GM12873 (cell line): ENCODE measurements around the gene TUBGCP3.

ENCODE experiments used
- TF ChIP-seq, protein P1 (sequence below): IDR thresholded peaks from 2 replicates; pipeline ENCODE4 v1.5.1; 2012; ENCODE audit warnings: low read depth, mild to moderate bottlenecking, moderate library complexity, low read length, control low read depth; ENCODE audit not compliant: insufficient read depth; ENCODE audit errors: missing control alignments

Gene TUBGCP3

DNA sequence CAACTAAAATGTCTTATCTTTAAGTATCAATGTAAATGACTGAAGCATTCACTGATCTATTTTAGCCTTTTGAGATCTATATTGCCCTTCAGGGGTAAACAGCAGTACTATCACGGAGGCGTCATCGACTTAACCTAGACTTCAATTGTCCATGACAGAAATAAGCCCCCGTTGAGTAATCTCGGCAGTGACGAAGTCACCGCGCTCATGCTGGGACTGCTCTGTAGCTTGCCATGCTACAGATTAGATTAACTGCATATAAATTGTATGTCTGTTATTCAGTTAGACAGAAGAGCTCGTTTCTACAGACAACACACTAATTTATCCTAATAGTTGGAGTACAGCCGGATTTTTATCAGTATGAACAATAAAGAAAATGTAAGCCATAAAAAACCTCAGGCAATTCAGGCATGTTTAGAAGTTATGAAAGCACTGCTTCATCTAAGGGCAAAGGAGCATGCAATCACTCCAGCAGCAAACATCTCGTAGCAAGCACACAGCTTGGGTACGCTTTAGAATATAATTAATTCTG lies 56.6 kb downstream of the TUBGCP3 start:
- TF ChIP-seq, protein P1, sequence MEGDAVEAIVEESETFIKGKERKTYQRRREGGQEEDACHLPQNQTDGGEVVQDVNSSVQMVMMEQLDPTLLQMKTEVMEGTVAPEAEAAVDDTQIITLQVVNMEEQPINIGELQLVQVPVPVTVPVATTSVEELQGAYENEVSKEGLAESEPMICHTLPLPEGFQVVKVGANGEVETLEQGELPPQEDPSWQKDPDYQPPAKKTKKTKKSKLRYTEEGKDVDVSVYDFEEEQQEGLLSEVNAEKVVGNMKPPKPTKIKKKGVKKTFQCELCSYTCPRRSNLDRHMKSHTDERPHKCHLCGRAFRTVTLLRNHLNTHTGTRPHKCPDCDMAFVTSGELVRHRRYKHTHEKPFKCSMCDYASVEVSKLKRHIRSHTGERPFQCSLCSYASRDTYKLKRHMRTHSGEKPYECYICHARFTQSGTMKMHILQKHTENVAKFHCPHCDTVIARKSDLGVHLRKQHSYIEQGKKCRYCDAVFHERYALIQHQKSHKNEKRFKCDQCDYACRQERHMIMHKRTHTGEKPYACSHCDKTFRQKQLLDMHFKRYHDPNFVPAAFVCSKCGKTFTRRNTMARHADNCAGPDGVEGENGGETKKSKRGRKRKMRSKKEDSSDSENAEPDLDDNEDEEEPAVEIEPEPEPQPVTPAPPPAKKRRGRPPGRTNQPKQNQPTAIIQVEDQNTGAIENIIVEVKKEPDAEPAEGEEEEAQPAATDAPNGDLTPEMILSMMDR = no peak

DNA sequence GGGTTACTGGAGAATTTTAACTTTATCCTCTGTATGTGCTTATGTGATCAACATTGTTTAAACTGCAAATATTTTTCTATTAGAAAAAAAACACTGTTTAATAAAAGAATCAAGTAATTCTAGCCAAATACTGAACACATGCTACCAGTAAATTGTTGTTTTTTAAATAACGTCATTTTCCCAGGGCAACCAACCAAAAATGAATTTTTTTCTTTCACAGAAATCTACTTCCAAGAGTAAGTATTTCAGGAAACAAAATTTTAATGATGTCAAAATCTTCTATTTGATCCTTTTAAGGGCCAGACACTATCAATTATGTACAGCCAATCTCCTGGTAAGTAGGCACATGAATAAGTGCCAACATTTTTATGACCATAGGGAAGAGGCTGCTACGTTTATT lies 57.1 kb downstream of the TUBGCP3 start:
- TF ChIP-seq, protein P1 = no peak

DNA sequence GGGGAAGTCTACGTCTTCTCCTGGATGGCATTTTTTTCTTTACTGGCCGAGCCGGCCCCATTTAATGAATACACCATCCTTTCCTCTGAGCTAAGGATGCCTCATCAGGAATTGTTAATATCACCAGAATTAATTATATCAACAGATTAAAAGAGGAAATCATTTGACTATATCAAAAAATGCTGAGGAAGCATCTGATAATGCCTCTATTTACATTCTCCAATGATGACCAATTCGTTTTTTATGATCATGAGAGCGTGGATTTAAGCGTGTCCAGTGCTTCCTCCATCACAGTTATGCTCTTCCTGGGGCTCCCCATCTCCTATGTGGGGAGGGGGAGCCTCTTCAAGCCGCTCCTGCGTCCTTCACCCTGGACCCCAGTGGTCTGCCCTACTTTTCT lies 58.7 kb downstream of the TUBGCP3 start:
- TF ChIP-seq, protein P1 = no peak

DNA sequence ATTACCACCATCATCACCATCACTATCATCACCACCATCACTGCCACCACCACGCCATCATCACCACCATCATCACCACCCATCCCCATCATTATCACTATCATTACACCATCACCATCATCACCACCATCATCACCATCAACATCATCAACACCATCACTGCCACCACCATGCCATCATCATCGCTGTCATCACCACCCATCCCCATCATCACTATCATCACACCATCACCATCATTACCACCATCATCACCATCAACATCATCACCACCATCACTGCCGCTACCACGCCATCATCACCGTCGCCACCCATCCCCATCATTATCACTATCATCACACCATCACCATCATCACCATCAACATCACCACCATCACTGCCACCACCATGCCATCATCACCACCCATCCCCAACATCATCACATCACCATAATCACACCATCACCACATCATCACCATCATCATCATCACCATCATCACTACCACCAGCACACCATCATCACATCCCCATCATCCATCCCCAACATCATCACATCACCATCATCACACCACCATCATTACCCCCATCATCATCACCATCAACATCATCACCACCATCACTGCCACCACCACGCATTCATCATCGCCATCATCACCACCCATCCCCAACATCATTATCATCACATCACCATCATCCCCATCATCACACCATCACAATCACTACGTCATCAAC lies 61.7 kb downstream of the TUBGCP3 start:
- TF ChIP-seq, protein P1 = no peak

DNA sequence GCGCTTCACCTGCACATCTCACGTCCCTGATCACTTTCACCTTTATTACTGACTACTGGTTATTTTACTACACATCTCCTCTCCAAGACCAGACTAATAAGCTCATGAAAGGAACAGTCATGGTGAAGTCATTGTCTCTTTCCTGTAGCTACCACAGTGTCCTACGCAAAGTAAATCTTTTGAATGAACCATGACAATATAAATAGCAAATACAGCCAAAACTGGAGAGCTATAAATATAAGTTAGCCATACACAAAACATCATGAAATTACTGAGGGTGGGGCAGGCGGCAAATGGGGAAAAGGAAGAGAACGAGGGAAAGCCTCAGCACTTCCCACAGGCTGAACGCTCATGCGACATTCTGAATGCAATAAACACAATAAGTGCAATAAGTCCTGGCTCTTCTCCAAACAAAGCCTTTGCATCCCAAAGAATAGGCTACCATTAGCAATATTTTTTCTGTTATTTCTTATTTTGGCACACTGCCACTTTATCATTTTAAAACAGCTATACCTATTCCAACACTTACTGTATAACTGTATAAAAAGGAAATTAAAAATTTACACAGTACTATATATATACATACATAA lies 62.5 kb downstream of the TUBGCP3 start:
- TF ChIP-seq, protein P1 = no peak

DNA sequence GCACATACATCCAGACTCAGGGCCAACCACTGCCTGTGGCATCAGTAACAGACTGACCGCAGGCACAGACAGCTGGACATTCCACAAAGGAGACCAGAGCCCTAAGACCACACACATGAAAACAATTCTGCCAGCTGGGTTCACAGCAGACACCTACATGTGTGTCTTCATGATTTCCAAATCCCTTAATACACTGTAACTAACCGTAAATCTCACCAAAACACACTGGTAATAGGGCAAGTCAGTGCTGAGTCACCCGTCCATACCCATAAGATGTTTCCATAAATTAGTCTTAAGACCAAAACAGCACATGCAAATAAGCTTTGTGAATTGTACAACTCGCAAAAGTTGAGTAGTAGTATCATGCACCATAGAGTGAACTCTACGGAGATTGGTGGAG lies 65.4 kb downstream of the TUBGCP3 start:
- TF ChIP-seq, protein P1 = no peak

DNA sequence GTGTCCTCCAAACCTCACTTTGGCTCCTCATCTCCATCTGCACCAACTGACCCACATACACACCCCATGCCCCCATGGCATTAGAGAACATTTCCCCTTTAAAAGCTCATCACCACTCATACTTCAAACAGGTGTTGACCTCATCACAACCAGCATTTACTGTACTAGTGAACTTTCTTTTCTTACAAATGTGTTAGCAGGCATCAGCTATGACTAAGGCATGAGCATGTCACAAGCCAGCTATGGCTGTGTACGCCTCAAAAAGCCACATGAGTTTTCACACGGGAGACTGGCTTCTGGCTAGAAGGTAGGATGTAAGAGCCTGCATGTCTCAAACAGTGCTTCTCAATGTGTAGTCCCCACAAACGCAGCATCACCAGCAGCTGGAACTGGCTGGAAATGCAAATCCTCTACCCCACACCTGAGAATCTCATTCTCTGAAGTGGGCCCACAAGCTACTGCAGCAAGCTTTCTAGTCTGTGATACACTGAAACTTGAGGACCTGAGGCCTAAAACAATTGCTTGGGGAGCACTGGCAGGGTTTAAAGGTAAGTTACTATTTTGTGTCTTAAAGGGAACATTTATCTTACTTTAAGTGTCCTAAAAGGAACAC lies 66.8 kb downstream of the TUBGCP3 start:
- TF ChIP-seq, protein P1 = no peak
